ENCODE measurements around the gene ANKRD40.

ANKRD40 gene

GRCh38 chr17:50649042-50649908 is 58.4 kb downstream of the ANKRD40 start:
- Histone ChIP-seq H3K27ac (replicated peaks; ENCODE audit: low read length) (no peak overlapping the region), H3K36me3 (replicated peaks in 1 of 2; ENCODE audit: control insufficient read depth in 2 of 2, insufficient read depth in 2 of 2, low read length in 2 of 2) (no peaks in the 10 kb centered on the region)
- no CpG with 5 or more reads among the region's 7 CpGs for WGBS, 2 donors (ENCODE audit: extremely low coverage in 2 of 2, insufficient read length in 2 of 2, insufficient replicate concordance in 1 of 2)

GRCh38 chr17:50647187-50647586 is 60.5 kb downstream of the ANKRD40 start:
- Histone ChIP-seq H2BK120ac (ENCODE audit: low read depth, low read length) (no peak overlapping the region), H3K4me2 (ENCODE audit: insufficient read depth, low read length, poor library complexity, severe bottlenecking) (no peak overlapping the region), H3K27ac (replicated peaks; ENCODE audit: low read length) (no peak overlapping the region), H4K8ac (ENCODE audit: low read depth, low read length) (no peak overlapping the region), H3K9me3 (replicated peaks in 1 of 2; ENCODE audit: control insufficient read depth in 2 of 2, insufficient read depth in 1 of 2, low read depth in 1 of 2, low read length in 2 of 2) (no peaks in the 10 kb centered on the region), H3K79me1 (ENCODE audit: low read depth, low read length) (no peaks in the 10 kb centered on the region), H3K18ac (ENCODE audit: low read length) (peak overlapping the region; percentile 28), H3K27me3 (ENCODE audit: control insufficient read depth in 3 of 3, insufficient read depth in 3 of 3, low read depth in 1 of 3, low read length in 3 of 3) (peaks cover 0 to 17% (median 0%) of the 10 kb centered on the region in 3 experiments), H3K9ac (ENCODE audit: low read depth, low read length, poor library complexity) (no peak overlapping the region), H2BK5ac (ENCODE audit: low read length) (no peak overlapping the region), H3K4me1 (ENCODE audit: control insufficient read depth in 2 of 2, insufficient read depth in 1 of 2, low read depth in 1 of 2, low read length in 2 of 2) (no peaks in the 10 kb centered on the region), H2AK5ac (ENCODE audit: low read depth, low read length) (no peak overlapping the region), H3K4me3 (ENCODE audit: low read length in 2 of 2) (no peak overlapping the region), H2BK15ac (ENCODE audit: low read length) (no peak overlapping the region), H3K14ac (ENCODE audit: low read length) (no peak overlapping the region), H2BK12ac (ENCODE audit: low read length) (peak overlapping the region; percentile 73), H3K36me3 (replicated peaks in 1 of 2; ENCODE audit: control insufficient read depth in 2 of 2, insufficient read depth in 2 of 2, low read length in 2 of 2) (no peaks in the 10 kb centered on the region), H3K23ac (ENCODE audit: low read depth, low read length, poor library complexity) (peak overlapping the region; percentile 10), H4K91ac (ENCODE audit: low read depth, low read length, poor library complexity) (no peak overlapping the region), H3K4ac (ENCODE audit: low read length) (no peak overlapping the region), H2AFZ (ENCODE audit: low read length) (no peak overlapping the region)
- no peak for DNase-seq (ENCODE audit: low spot score)
- WGBS, 2 donors (ENCODE audit: extremely low coverage in 2 of 2, insufficient read length in 2 of 2, insufficient replicate concordance in 1 of 2): no CpG with 5 or more reads among the region's 2 CpGs

More at GRCh38 chr17:50649042-50649908, 58.4 kb downstream of the ANKRD40 start:
- no peak for DNase-seq (ENCODE audit: low spot score)
- Histone ChIP-seq H3K4me2 (ENCODE audit: insufficient read depth, low read length, poor library complexity, severe bottlenecking) (no peak overlapping the region), H3K4me3 (ENCODE audit: low read length in 2 of 2) (no peak overlapping the region), H3K79me1 (ENCODE audit: low read depth, low read length) (no peaks in the 10 kb centered on the region), H2BK120ac (ENCODE audit: low read depth, low read length) (no peak overlapping the region), H2BK5ac (ENCODE audit: low read length) (no peak overlapping the region), H2BK15ac (ENCODE audit: low read length) (no peak overlapping the region), H3K9ac (ENCODE audit: low read depth, low read length, poor library complexity) (no peak overlapping the region), H3K18ac (ENCODE audit: low read length) (no peak overlapping the region), H2BK12ac (ENCODE audit: low read length) (no peak overlapping the region), H3K14ac (ENCODE audit: low read length) (no peak overlapping the region), H3K4me1 (ENCODE audit: control insufficient read depth in 2 of 2, insufficient read depth in 1 of 2, low read depth in 1 of 2, low read length in 2 of 2) (no peaks in the 10 kb centered on the region), H4K91ac (ENCODE audit: low read depth, low read length, poor library complexity) (no peak overlapping the region), H2AK5ac (ENCODE audit: low read depth, low read length) (no peak overlapping the region), H3K4ac (ENCODE audit: low read length) (no peak overlapping the region), H3K27me3 (ENCODE audit: control insufficient read depth in 3 of 3, insufficient read depth in 3 of 3, low read depth in 1 of 3, low read length in 3 of 3) (peaks cover 0 to 8% (median 0%) of the 10 kb centered on the region in 3 experiments), H2AFZ (ENCODE audit: low read length) (no peak overlapping the region), H3K9me3 (replicated peaks in 1 of 2; ENCODE audit: control insufficient read depth in 2 of 2, insufficient read depth in 1 of 2, low read depth in 1 of 2, low read length in 2 of 2) (peaks cover 0 to 2% of the 10 kb centered on the region in 2 donors), H3K23ac (ENCODE audit: low read depth, low read length, poor library complexity) (no peak overlapping the region), H4K8ac (ENCODE audit: low read depth, low read length) (no peak overlapping the region)

- Histone ChIP-seq H3K27me3 (ENCODE audit: control insufficient read depth in 3 of 3, insufficient read depth in 3 of 3, low read depth in 1 of 3, low read length in 3 of 3) (peaks cover 0 to 20% (median 0%) of the 10 kb centered on the region in 3 experiments), H3K4me2 (ENCODE audit: insufficient read depth, low read length, poor library complexity, severe bottlenecking) (no peak overlapping the region), H2BK120ac (ENCODE audit: low read depth, low read length) (no peak overlapping the region), H4K91ac (ENCODE audit: low read depth, low read length, poor library complexity) (no peak overlapping the region), H3K18ac (ENCODE audit: low read length) (peak overlapping the region; percentile 33), H3K9ac (ENCODE audit: low read depth, low read length, poor library complexity) (no peak overlapping the region), H3K27ac (replicated peaks; ENCODE audit: low read length) (no peak overlapping the region), H3K14ac (ENCODE audit: low read length) (no peak overlapping the region), H3K36me3 (replicated peaks in 1 of 2; ENCODE audit: control insufficient read depth in 2 of 2, insufficient read depth in 2 of 2, low read length in 2 of 2) (no peaks in the 10 kb centered on the region), H2AK5ac (ENCODE audit: low read depth, low read length) (no peak overlapping the region), H2BK12ac (ENCODE audit: low read length) (no peak overlapping the region), H3K4me1 (ENCODE audit: control insufficient read depth in 2 of 2, insufficient read depth in 1 of 2, low read depth in 1 of 2, low read length in 2 of 2) (peaks cover 2 to 4% of the 10 kb centered on the region in 2 donors), H4K8ac (ENCODE audit: low read depth, low read length) (no peak overlapping the region), H3K4me3 (ENCODE audit: low read length in 2 of 2) (no peak overlapping the region), H3K23ac (ENCODE audit: low read depth, low read length, poor library complexity) (no peak overlapping the region), H3K79me1 (ENCODE audit: low read depth, low read length) (no peaks in the 10 kb centered on the region), H2BK5ac (ENCODE audit: low read length) (no peak overlapping the region), H3K9me3 (replicated peaks in 1 of 2; ENCODE audit: control insufficient read depth in 2 of 2, insufficient read depth in 1 of 2, low read depth in 1 of 2, low read length in 2 of 2) (no peaks in the 10 kb centered on the region), H2BK15ac (ENCODE audit: low read length) (no peak overlapping the region), H3K4ac (ENCODE audit: low read length) (no peak overlapping the region), H2AFZ (ENCODE audit: low read length) (no peak overlapping the region)
- DNase-seq (ENCODE audit: low spot score): no peak
- WGBS, 2 donors (ENCODE audit: extremely low coverage in 2 of 2, insufficient read length in 2 of 2, insufficient replicate concordance in 1 of 2): 100% methylated on average over 1 of the region's 3 CpGs; no CpG with 5 or more reads in 1 of the 2 donors
These were observed 61.7 kb downstream of the ANKRD40 start for GRCh38 chr17:50645748-50646682.

Data from neuronal stem cell (in vitro differentiated cells).